Parathyroid adenoma (tissue), 2 donors: ENCODE data around the gene BAG5.

Experiments
- H2AFZ ChIP-seq: fragments of 300-600 bp; sonication (generic); one replicate; pipeline ENCODE4 v1.7.0; 2017; ENCODE audit warnings: antibody characterized with exemption, mild to moderate bottlenecking
- H3K27ac ChIP-seq: fragments of 300-600 bp; sonication (generic); one replicate; pipeline ENCODE4 v1.7.0; 2017
- H3K27me3 ChIP-seq: fragments of 300-600 bp; sonication (generic); one replicate; pipeline ENCODE4 v1.7.0; 2017; ENCODE audit warnings: low read length; ENCODE audit not compliant: control insufficient read depth, insufficient read depth
- H3K36me3 ChIP-seq: fragments of 300-600 bp; sonication (generic); one replicate; pipeline ENCODE4 v1.7.0; 2017; ENCODE audit warnings: low read length; ENCODE audit not compliant: control insufficient read depth, insufficient read depth
- H3K4me1 ChIP-seq: fragments of 300-600 bp; sonication (generic); one replicate; pipeline ENCODE4 v1.7.0; 2017; ENCODE audit warnings: control low read depth
- H3K4me2 ChIP-seq: fragments of 300-600 bp; sonication (generic); one replicate; pipeline ENCODE4 v1.7.0; 2017; ENCODE audit warnings: low read length
- H3K4me3 ChIP-seq: fragments of 300-600 bp; sonication (generic); one replicate; pipeline ENCODE4 v1.7.0; 2017; ENCODE audit warnings: low read depth, low read length
- H3K79me2 ChIP-seq: fragments of 300-600 bp; sonication (generic); one replicate; pipeline ENCODE4 v1.7.0; 2017; ENCODE audit warnings: control low read depth
- H3K9ac ChIP-seq: fragments of 300-600 bp; sonication (generic); one replicate; pipeline ENCODE4 v1.7.0; 2017; ENCODE audit warnings: mild to moderate bottlenecking
- H3K9me3 ChIP-seq: fragments of 300-600 bp; sonication (generic); one replicate; pipeline ENCODE4 v1.7.0; 2017; ENCODE audit warnings: low read length; ENCODE audit not compliant: control insufficient read depth
- TF ChIP-seq, protein P1 (sequence below): fragments of 300-600 bp; sonication (generic); IDR thresholded peaks from one replicate; pipeline ENCODE4 v1.7.0; 2017; ENCODE audit warnings: antibody characterized with exemption, mild to moderate bottlenecking
- donor health status: primary hyperparathyroidism.

Gene BAG5

DNA sequence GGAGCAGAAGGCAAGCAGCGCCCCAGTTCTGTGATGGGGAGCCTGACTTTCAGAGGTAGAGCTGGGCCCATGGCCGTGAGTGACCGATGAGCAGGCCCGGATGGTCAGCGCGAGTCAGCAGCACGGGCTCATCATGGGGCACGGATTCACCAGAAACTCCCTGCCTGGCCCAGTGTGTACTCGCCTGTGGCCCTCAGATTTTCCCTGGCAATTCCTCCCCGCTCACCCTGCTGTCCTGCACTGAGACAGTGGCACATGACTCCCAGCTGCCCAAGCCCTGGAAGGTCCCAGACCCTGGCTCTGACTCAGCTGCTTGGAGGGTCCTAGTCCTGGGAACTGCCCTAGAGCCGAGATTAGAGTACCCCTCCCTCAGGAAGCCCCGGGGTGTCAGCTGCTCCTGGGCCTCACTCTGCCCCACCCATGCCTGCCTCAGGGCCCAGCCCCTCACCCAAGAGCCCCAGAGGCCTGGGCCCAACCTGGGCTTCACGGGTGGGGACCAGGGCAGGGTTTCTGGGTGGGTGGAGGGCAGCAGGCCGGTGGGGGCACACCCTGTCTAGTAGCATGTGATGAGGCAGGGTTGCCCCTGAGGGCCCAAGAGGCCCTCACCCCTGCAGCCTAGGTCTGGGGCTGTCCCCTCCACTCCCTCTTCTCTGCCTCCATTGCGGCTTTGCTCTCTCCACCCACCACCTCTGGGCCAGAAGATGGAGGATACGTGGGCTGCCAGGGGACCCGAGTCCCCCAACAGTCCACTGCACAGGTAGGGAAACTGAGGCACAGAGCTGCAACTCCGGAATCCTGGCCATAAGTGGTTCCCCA lies 25.1 kb downstream of the BAG5 start:
- Histone ChIP-seq H3K4me2 (no peak overlapping the region), H3K4me1 (peaks cover 10% of the 10 kb centered on the region), H3K4me3 (no peak overlapping the region), H3K9me3 (no peaks in the 10 kb centered on the region), H3K27me3 (no peaks in the 10 kb centered on the region), H3K27ac (no peak overlapping the region), H3K9ac (no peak overlapping the region), H2AFZ (no peak overlapping the region), H3K79me2 (no peaks in the 10 kb centered on the region), H3K36me3 (no peaks in the 10 kb centered on the region)
- TF ChIP-seq, protein P1, sequence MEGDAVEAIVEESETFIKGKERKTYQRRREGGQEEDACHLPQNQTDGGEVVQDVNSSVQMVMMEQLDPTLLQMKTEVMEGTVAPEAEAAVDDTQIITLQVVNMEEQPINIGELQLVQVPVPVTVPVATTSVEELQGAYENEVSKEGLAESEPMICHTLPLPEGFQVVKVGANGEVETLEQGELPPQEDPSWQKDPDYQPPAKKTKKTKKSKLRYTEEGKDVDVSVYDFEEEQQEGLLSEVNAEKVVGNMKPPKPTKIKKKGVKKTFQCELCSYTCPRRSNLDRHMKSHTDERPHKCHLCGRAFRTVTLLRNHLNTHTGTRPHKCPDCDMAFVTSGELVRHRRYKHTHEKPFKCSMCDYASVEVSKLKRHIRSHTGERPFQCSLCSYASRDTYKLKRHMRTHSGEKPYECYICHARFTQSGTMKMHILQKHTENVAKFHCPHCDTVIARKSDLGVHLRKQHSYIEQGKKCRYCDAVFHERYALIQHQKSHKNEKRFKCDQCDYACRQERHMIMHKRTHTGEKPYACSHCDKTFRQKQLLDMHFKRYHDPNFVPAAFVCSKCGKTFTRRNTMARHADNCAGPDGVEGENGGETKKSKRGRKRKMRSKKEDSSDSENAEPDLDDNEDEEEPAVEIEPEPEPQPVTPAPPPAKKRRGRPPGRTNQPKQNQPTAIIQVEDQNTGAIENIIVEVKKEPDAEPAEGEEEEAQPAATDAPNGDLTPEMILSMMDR: no peak

- Histone ChIP-seq H3K4me3 (no peak overlapping the region), H3K27me3 (no peaks in the 10 kb centered on the region), H3K4me1 (peaks cover 10% of the 10 kb centered on the region), H3K27ac (no peak overlapping the region), H3K9ac (no peak overlapping the region), H2AFZ (no peak overlapping the region), H3K79me2 (no peaks in the 10 kb centered on the region), H3K9me3 (no peaks in the 10 kb centered on the region), H3K4me2 (no peak overlapping the region), H3K36me3 (no peaks in the 10 kb centered on the region)
- TF ChIP-seq, protein P1: no peak
These were observed 25.8 kb downstream of the BAG5 start for GRCh38 chr14:103536693-103537092.

DNA sequence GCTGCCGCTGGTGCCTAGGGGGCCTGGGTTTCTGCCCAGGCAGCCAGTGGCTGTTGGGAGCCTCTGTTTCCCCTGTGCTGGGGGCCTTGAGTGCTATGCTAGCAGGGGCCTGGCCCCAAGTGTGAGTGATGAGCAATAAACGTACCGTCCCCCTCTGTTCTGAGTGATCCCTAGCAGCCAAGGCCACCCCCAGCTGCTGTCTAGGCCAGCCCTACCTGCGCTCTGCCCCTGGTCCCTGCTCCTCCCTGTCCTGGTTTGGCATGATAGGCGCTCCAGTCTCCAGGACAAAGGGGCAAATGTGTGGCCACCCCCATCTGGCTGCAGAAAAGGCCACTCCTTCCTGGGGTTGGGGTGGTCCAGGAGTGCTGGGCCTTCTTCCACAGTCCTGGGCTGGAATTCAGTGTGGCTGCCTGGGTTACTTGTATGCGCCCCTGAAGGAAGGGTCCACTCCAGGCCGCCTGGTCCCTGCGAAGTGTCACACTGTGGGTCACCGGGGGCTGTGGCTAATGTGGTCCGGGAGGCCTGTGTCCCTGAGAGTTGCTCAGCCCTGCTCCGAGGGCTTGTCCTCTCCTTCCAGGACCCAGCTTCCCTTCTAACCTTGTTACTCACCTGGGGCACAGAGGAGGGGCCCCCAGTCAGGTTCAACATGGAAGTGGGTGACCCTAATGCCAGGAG lies 26.4 kb downstream of the BAG5 start:
- Histone ChIP-seq H3K4me3 (no peak overlapping the region), H3K79me2 (no peaks in the 10 kb centered on the region), H3K9me3 (no peaks in the 10 kb centered on the region), H2AFZ (no peak overlapping the region), H3K4me2 (no peak overlapping the region), H3K4me1 (peaks cover 10% of the 10 kb centered on the region), H3K27me3 (no peaks in the 10 kb centered on the region), H3K36me3 (no peaks in the 10 kb centered on the region), H3K9ac (no peak overlapping the region), H3K27ac (no peak overlapping the region)
- TF ChIP-seq, protein P1: no peak

DNA sequence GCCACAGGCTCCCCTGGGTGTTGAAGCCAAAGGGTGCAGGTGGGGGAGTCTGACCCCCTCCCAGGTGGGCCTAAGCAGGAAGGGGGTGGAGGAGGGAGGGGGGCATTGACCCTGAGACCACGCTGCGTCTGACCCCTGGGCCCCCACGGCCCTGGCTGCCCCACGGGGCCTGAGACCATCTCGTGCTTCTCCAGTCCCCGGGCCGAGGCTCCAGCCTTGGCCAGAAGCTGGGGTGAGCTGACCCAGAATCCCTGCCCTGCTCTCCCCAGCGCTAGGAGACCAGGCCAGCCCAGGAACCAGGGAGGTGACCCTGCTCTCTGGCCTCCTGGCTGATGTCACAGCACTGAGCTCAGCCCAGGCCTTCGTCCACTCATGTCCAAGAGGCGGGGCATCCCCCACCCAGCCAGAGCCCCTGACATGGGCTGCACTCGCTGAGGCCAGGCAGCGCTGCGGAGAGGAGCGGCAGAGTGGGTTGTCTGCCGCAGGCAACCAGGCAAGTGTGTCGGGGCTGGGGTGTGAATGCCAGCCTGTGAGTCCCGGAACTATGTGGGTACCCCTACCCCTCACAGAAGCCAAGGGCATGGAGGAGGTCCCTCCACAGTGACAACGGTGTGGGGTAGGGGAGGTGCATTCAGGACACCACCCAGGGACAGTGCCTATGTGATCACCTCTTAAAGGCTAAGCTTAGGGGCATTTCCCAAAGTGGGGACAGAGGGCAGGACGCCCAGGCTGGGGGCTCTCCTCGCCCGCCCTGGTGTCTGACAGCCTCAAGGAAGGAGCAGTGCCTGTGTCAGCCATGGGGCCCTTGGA lies 27.2 kb downstream of the BAG5 start:
- TF ChIP-seq, protein P1: no peak
- no peaks in the 10 kb centered on the region for H3K27me3 ChIP-seq
- no peak overlapping the region for H2AFZ ChIP-seq
- peaks cover 10% of the 10 kb centered on the region for H3K4me1 ChIP-seq
- H3K4me2 ChIP-seq: no peak overlapping the region
- H3K9me3 ChIP-seq: no peaks in the 10 kb centered on the region
- H3K36me3 ChIP-seq: no peaks in the 10 kb centered on the region
- no peaks in the 10 kb centered on the region for H3K79me2 ChIP-seq
- H3K4me3 ChIP-seq: no peak overlapping the region
- H3K9ac ChIP-seq: no peak overlapping the region
- no peak overlapping the region for H3K27ac ChIP-seq
